AG04449 (cell line): ENCODE results near the gene ESCO1.
A peak's percentile ranks its signal among the peaks of the same experiment; 100 is the strongest.
"Not testable (repeated sequence)": the region's sequence is repeated elsewhere in the genome, so short reads cannot be mapped to it uniquely, and the experiment has no call there.

Source experiments
- CTCF ChIA-PET: fragments of 350-600 bp; formaldehyde crosslinking; extraction: SDS; loops from one replicate; lab custom pipeline; 2021; ENCODE audit warnings: antibody characterized with exemption; lab: Yijun Ruan, JAX
- POLR2A ChIA-PET: fragments of 400-600, 350-600 bp; formaldehyde crosslinking; extraction: SDS; loops from one replicate; lab custom pipeline; 2020; ENCODE audit warnings: antibody characterized with exemption, inconsistent platforms; lab: Yijun Ruan, JAX
- DNase-seq: peaks from one replicate; pipeline ENCODE4 v3.0.0-alpha.2; 2010; ENCODE audit warnings: low read depth, low spot score
- H3K4me3 ChIP-seq: 2 replicates; pipeline ENCODE4 v1.5.1; 2011; ENCODE audit warnings: low read depth, mild to moderate bottlenecking, control low read depth, low read length
- TF ChIP-seq, protein P1 (sequence below): IDR thresholded peaks from one replicate; pipeline ENCODE4 v1.5.1; 2011; ENCODE audit warnings: mild to moderate bottlenecking, moderate library complexity, low read length, control low read depth, inconsistent platforms; ENCODE audit not compliant: insufficient read depth; ENCODE audit errors: missing control alignments

ESCO1 gene

DNA sequence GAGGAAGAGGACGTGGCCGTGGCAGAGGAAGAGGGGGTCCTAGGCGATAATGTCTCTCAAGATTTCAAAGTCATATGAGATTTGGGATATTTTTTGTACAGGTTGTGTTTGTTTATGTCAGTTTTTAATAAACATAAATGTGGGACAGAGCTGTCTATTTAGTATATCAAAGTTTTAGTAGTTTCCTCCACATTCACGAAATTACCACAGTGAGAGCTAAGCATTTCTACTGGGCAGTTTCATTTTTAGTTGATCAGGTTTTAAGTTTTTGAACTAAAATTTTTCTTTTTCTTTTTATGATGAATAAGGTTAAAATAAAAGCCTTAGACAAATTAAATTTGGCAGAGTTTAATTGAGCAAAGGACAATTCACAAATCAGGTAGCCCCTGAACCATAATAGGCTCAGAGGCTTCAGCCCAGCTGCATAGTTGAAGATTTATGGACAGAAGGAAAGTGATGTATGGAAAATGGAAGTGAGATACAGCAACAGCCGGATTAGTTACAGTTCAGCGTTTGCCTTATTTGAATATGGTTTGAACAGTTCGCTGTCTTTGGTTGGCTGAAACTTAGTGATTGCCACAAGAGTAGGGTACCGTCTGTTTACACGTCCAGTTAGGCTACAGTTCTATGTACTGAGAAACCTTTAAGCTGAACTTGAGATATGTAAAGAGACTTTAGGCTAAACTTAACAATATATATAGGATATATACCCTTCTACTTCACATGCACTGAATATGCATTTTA lies 28.8 kb upstream of the ESCO1 start:
- POLR2A ChIA-PET: no interaction called here
- no peak overlapping the region for H3K4me3 ChIP-seq
- CTCF ChIA-PET: interaction anchor here (1.3 to 1.8 kb wide), 2 partner anchors 17 to 28 kb away, joined by 5 to 9 read pairs; partner anchors contain the start of genes ESCO1 and SNRPD1
- TF ChIP-seq, protein P1, sequence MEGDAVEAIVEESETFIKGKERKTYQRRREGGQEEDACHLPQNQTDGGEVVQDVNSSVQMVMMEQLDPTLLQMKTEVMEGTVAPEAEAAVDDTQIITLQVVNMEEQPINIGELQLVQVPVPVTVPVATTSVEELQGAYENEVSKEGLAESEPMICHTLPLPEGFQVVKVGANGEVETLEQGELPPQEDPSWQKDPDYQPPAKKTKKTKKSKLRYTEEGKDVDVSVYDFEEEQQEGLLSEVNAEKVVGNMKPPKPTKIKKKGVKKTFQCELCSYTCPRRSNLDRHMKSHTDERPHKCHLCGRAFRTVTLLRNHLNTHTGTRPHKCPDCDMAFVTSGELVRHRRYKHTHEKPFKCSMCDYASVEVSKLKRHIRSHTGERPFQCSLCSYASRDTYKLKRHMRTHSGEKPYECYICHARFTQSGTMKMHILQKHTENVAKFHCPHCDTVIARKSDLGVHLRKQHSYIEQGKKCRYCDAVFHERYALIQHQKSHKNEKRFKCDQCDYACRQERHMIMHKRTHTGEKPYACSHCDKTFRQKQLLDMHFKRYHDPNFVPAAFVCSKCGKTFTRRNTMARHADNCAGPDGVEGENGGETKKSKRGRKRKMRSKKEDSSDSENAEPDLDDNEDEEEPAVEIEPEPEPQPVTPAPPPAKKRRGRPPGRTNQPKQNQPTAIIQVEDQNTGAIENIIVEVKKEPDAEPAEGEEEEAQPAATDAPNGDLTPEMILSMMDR: no peak
- DNase-seq: no peak

DNA sequence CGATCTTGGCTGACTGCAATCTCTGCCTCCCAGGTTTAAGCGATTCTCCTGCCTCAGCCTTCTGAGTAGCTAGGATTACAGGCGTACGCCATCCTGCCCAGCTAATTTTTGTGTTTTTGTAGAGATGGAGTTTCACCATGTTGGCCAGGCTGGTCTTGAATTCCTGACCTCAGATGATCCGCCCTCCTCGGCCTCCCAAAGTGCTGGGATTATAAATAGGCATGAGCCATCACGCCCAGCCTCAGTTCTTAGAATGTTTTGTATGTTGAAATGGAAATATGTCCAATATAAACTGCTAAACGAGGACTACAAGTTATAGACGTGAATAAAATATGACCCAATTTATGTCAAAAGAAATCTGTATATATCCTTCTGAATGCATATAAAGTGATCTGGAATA lies 21.1 kb upstream of the ESCO1 start:
- CTCF ChIA-PET: interaction anchor here (1.5 to 6.8 kb wide), 2 partner anchors 10 to 21 kb away, joined by 4 to 33 read pairs; partner anchors contain the start of genes ESCO1 and SNRPD1
- H3K4me3 ChIP-seq, POLR2A ChIA-PET, DNase-seq: not testable (repeated sequence)

GRCh38 chr18:21612125-21613039 lies 11.9 kb upstream of the ESCO1 start, which contains the start of gene SNRPD1:
Gene SNRPD1, plus strand, starts transcription at chr18:21612314. Its CDS starts 116 bp downstream, at chr18:21612430.
- peak within 1 kb of the TSS; percentile 94 for H3K4me3 ChIP-seq
- TF ChIP-seq, protein P1: peak; percentile 98
- ChIA-PET POLR2A (interaction anchor here (0.6 to 2.7 kb wide), 2 partner anchors 12 to 28 kb away, joined by 3 to 13 read pairs; partner anchors contain the start of gene ESCO1), CTCF (interaction anchor here (0.6 to 7.1 kb wide), 26 partner anchors 9 to 218 kb away, joined by 3 to 104 read pairs (median 4); partner anchors contain the start of gene ESCO1)
- DNase-seq: peak; percentile 60

GRCh38 chr18:21611401-21612124 lies 11.1 kb upstream of the ESCO1 start:
- ChIA-PET POLR2A (interaction anchor here (0.6 to 2.7 kb wide), 2 partner anchors 11 to 29 kb away, joined by 3 to 13 read pairs; partner anchors contain the start of gene ESCO1), CTCF (interaction anchor here (0.8 to 7.1 kb wide), 19 partner anchors 8 to 219 kb away, joined by 3 to 104 read pairs (median 3); partner anchors contain the start of gene ESCO1)
- peak overlapping the region; percentile 94 for H3K4me3 ChIP-seq

GRCh38 chr18:21605213-21605612 lies 4.7 kb upstream of the ESCO1 start:
- ChIA-PET CTCF (interaction anchor here (1.0 to 1.3 kb wide), 4 partner anchors 9 to 163 kb away, joined by 3 to 4 read pairs (median 3); no protein-coding TSS in a partner anchor), POLR2A (no interaction called here)
- TF ChIP-seq, protein P1: no peak
- no peak overlapping the region for H3K4me3 ChIP-seq
- DNase-seq: no peak

More at GRCh38 chr18:21611401-21612124, 11.1 kb upstream of the ESCO1 start:
- DNase-seq: not testable (repeated sequence)

- DNase-seq: no peak
- ChIA-PET CTCF (interaction anchor here (1.1 to 1.6 kb wide), 2 partner anchors 118 to 166 kb away, joined by 3 to 4 read pairs; no protein-coding TSS in a partner anchor), POLR2A (no interaction called here)
- H3K4me3 ChIP-seq: no peak overlapping the region
- TF ChIP-seq, protein P1: no peak
Measured at GRCh38 chr18:21604671-21605070, 4.2 kb upstream of the ESCO1 start.
